Stomach (tissue), 4 donors: ENCODE results near the gene NPTX1.

Experiments
- CTCF ChIP-seq, 7 experiments: fragments of 450-650 bp in 4 of 7; fragments of 200-600 bp in 3 of 7; sonication (generic) in 3 of 7; IDR thresholded peaks; one replicate each; pipeline ENCODE4 v1.5.1; 2016 to 2019; ENCODE audit warnings: antibody characterized with exemption in 7 of 7, control low read depth in 2 of 7, mild to moderate bottlenecking in 1 of 7
- POLR2A ChIP-seq, 4 donors: fragments of 450-650 bp; IDR thresholded peaks; one replicate each; pipeline ENCODE4 v1.6.1; 2016; ENCODE audit warnings: antibody characterized with exemption in 4 of 4, control low read depth in 2 of 4, mild to moderate bottlenecking in 1 of 4, moderate library complexity in 1 of 4

- TF ChIP-seq POLR2A (IDR thresholded peaks at IDR 0.05) (no peak), CTCF (IDR thresholded peaks at IDR 0.05) (no peak)
Measured at GRCh38 chr17:80418589-80418988, 57.8 kb downstream of the NPTX1 start.
